K562 (cell line): ENCODE measurements around the gene ERN1. TPM values are rescaled to one million over a fixed set of nuclear protein-coding genes. Genes with fewer than 3 reads are reported as not detected.
A peak's percentile ranks its signal among the peaks of the same experiment; 100 is the strongest.

Experiments
- ARID1B ChIP-seq: fragments of 450-650 bp; IDR thresholded peaks from 2 replicates; pipeline ENCODE4 v1.6.1; 2016; ENCODE audit warnings: antibody characterized with exemption, mild to moderate bottlenecking, inconsistent platforms
- JUND ChIP-seq, 2 experiments: IDR thresholded peaks; 2 replicates in 1 of 2; 3 replicates in 1 of 2; pipeline ENCODE4 v1.6.1; 2011; ENCODE audit warnings: borderline replicate concordance in 2 of 2, low read depth in 2 of 2, low read length in 2 of 2, improper control_type of control experiment in 1 of 2, missing biosample characterization in 1 of 2, missing genetic modification characterization in 1 of 2, missing genetic modification reagents in 1 of 2
- NFIC ChIP-seq: fragments of 450-650 bp; IDR thresholded peaks from 2 replicates; pipeline ENCODE4 v1.6.1; 2017; ENCODE audit warnings: mild to moderate bottlenecking, inconsistent platforms
- NONO ChIP-seq, 2 experiments: fragments of 200-400 bp in 1 of 2; fragments of 450-650 bp in 1 of 2; formaldehyde crosslinking in 1 of 2; IDR thresholded peaks; 2 replicates each; pipeline ENCODE4 v1.6.1; 2017; ENCODE audit warnings: low read depth in 2 of 2, mild to moderate bottlenecking in 2 of 2, moderate library complexity in 2 of 2, low read length in 1 of 2
- PHTF2 ChIP-seq: fragments of 250-450 bp; sonication (Bioruptor Pico); IDR thresholded peaks from 2 replicates; pipeline ENCODE4 v1.5.0; 2021; ENCODE audit warnings: mild to moderate bottlenecking
- RCOR1 ChIP-seq, 2 experiments: IDR thresholded peaks; 2 replicates each; pipeline ENCODE4 v1.6.1; 2012; ENCODE audit warnings: low read depth in 2 of 2, low read length in 2 of 2, borderline replicate concordance in 1 of 2, improper control_type of control experiment in 1 of 2
- RNF219 ChIP-seq: fragments of 250-450 bp; sonication (Bioruptor Pico); IDR thresholded peaks from 2 replicates; pipeline ENCODE4 v1.5.0; 2022; ENCODE audit warnings: mild to moderate bottlenecking
- ZBTB49 ChIP-seq: sonication (generic); formaldehyde crosslinking; IDR thresholded peaks from 2 replicates; pipeline ENCODE4 v1.8.0; 2022; ENCODE audit warnings: missing genetic modification reagents, mild to moderate bottlenecking, borderline replicate concordance
- ZFX ChIP-seq: sonication (generic); formaldehyde crosslinking; IDR thresholded peaks from 2 replicates; pipeline ENCODE4 v1.8.0; 2022; ENCODE audit warnings: mild to moderate bottlenecking, missing genetic modification reagents, moderate library complexity
- ZNF311 ChIP-seq: fragments of 250-450 bp; sonication (Bioruptor Pico); IDR thresholded peaks from 2 replicates; pipeline ENCODE4 v1.4.0; 2020; ENCODE audit warnings: mild to moderate bottlenecking, moderate library complexity
- ZNF707 ChIP-seq: fragments of 250-450 bp; sonication (Bioruptor Pico); conservative IDR thresholded peaks from 2 replicates; pipeline ENCODE4 v1.8.0; 2022; ENCODE audit warnings: inconsistent platforms, mild to moderate bottlenecking, moderate library complexity
- polyA plus RNA-seq, 8 experiments: library from polyadenylated mRNA; depleted of rRNA in 4 of 8; stranded (reverse) in 5 of 8; unstranded in 3 of 8; fragments of >200 nt; fragmentation: Nextera tagmentation in 2 of 8; fragmentation: Illumina TruSeq in 1 of 8; extraction: Ambion mirVana in 2 of 8; extraction: Trizol in 1 of 8; gene quantifications; 2 replicates each; pipeline versions ENCODE4 v1.2.1 to v1.2.3, GENCODE V29; 2011 to 2014; ENCODE audit warnings: inconsistent platforms in 1 of 8, missing spikeins in 1 of 8
- total RNA-seq, 7 experiments: library from RNA; depleted of rRNA in 6 of 7; stranded (reverse); fragments of >200 nt in 6 of 7; fragmentation: Illumina TruSeq in 2 of 7; extraction: Trizol in 2 of 7; gene quantifications; 2 replicates each; pipeline versions ENCODE4 v1.2.1 to v1.2.3, GENCODE V29; 2011 to 2021; ENCODE audit warnings: low replicate concordance in 1 of 7
- TF ChIP-seq, protein P1 (sequence below), 2 experiments: fragments of 450-650 bp; formaldehyde crosslinking in 1 of 2; IDR thresholded peaks; 2 replicates each; pipeline versions ENCODE4 v1.4.0 to v1.6.1; 2014 to 2020; ENCODE audit warnings: mild to moderate bottlenecking in 2 of 2, borderline replicate concordance in 1 of 2, low read depth in 1 of 2
- TF ChIP-seq, protein P2 (sequence below): fragments of 450-650 bp; formaldehyde crosslinking; IDR thresholded peaks from 2 replicates; pipeline ENCODE4 v1.4.0; 2020; ENCODE audit warnings: mild to moderate bottlenecking

Gene ERN1
- total and polyA plus RNA-seq, 9 of the 15 experiments (the other 6 are each of a cell fraction or from before 2014, with no cell fraction given), result 2.1 to 22.5 (median 7.3) TPM

DNA sequence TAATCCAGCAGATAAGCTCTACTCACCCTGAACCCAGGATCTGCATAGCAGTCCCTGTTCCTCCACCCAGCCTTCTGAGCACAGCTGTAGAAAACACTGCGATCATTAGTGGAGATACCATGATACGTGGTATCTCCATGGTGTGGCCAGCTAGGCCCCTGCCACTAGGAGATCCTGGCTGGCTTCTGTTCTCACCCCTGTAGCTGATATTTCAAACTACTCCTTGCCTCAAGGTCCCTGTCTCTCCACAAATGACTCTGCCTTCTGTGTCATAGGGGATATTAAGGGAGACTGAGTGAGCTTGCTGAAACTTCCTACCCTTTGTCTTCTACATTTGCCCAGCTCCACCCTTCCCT is 44.3 kb downstream of the ERN1 start (continued):
- TF ChIP-seq, protein P1, sequence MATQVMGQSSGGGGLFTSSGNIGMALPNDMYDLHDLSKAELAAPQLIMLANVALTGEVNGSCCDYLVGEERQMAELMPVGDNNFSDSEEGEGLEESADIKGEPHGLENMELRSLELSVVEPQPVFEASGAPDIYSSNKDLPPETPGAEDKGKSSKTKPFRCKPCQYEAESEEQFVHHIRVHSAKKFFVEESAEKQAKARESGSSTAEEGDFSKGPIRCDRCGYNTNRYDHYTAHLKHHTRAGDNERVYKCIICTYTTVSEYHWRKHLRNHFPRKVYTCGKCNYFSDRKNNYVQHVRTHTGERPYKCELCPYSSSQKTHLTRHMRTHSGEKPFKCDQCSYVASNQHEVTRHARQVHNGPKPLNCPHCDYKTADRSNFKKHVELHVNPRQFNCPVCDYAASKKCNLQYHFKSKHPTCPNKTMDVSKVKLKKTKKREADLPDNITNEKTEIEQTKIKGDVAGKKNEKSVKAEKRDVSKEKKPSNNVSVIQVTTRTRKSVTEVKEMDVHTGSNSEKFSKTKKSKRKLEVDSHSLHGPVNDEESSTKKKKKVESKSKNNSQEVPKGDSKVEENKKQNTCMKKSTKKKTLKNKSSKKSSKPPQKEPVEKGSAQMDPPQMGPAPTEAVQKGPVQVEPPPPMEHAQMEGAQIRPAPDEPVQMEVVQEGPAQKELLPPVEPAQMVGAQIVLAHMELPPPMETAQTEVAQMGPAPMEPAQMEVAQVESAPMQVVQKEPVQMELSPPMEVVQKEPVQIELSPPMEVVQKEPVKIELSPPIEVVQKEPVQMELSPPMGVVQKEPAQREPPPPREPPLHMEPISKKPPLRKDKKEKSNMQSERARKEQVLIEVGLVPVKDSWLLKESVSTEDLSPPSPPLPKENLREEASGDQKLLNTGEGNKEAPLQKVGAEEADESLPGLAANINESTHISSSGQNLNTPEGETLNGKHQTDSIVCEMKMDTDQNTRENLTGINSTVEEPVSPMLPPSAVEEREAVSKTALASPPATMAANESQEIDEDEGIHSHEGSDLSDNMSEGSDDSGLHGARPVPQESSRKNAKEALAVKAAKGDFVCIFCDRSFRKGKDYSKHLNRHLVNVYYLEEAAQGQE (IDR thresholded peaks at IDR 0.05; ENCODE audit: borderline replicate concordance), result no peak
- TF ChIP-seq, protein P1 (CRISPR knock-in tag; IDR thresholded peaks at IDR 0.05; ENCODE audit: low read depth), result no peak
- TF ChIP-seq RCOR1 (IDR thresholded peaks at IDR 0.05; ENCODE audit: borderline replicate concordance in 1 of 2, low read depth in 2 of 2, low read length in 2 of 2) (peak in 1 of 2 experiments; percentile 10; a peak in 1 of 4 replicates), ZNF311 (CRISPR knock-in tag) (no peak), ZBTB49 (CRISPR knock-in tag) (no peak), ZNF707 (no peak), PHTF2 (CRISPR knock-in tag) (no peak), RNF219 (CRISPR knock-in tag) (no peak), ARID1B (peak; percentile 49), ZFX (CRISPR knock-in tag) (peak; percentile 51; the same call in 1 of the 2 replicates), NFIC (no peak), NONO (IDR thresholded peaks at IDR 0.05; ENCODE audit: low read depth in 2 of 2, low read length in 1 of 2) (no peak), JUND (IDR thresholded peaks at IDR 0.05; ENCODE audit: borderline replicate concordance, low read depth, low read length) (peak; percentile 31; the same call in 1 of the 2 replicates), JUND (tag; IDR thresholded peaks at IDR 0.05; ENCODE audit: borderline replicate concordance, low read depth, low read length) (peak; percentile 73; the same call in 2 of the 3 replicates)
- TF ChIP-seq, protein P2, sequence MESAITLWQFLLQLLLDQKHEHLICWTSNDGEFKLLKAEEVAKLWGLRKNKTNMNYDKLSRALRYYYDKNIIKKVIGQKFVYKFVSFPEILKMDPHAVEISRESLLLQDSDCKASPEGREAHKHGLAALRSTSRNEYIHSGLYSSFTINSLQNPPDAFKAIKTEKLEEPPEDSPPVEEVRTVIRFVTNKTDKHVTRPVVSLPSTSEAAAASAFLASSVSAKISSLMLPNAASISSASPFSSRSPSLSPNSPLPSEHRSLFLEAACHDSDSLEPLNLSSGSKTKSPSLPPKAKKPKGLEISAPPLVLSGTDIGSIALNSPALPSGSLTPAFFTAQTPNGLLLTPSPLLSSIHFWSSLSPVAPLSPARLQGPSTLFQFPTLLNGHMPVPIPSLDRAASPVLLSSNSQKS (CRISPR knock-in tag), result no peak
